Activated naive CD4-positive, alpha-beta T cell treated with Interleukin-2 at 50 U/mL for 16 hours (primary cell): Measurements from ENCODE around the gene CLDN25.

ENCODE experiments used
- DNase-seq: peaks from one replicate; pipeline ENCODE4 v3.0.0-alpha.2; 2020

The CLDN25 gene

GRCh38 chr11:113814181-113814580 lies 34.6 kb downstream of the CLDN25 start:
- no peak for DNase-seq

- no peak for DNase-seq
Measured at GRCh38 chr11:113817162-113817561, 37.6 kb downstream of the CLDN25 start.

GRCh38 chr11:113817626-113818025 lies 38.0 kb downstream of the CLDN25 start:
- DNase-seq: no peak

- DNase-seq: no peak
Measured at GRCh38 chr11:113818426-113818825, 38.8 kb downstream of the CLDN25 start.

- no peak for DNase-seq
Measured at GRCh38 chr11:113827477-113827876, 47.9 kb downstream of the CLDN25 start.

GRCh38 chr11:113828191-113828590 lies 48.6 kb downstream of the CLDN25 start:
- DNase-seq: no peak

GRCh38 chr11:113829751-113830150 lies 50.2 kb downstream of the CLDN25 start:
- DNase-seq: no peak
